Activated CD4-positive, alpha-beta T cell treated with anti-CD3 and anti-CD28 coated beads, Interleukin-2, amount 10 ng/mL, durations not matched to agents 7 days and 5 days (primary cell): Measurements from ENCODE around the gene RANBP1. TPM values are rescaled to one million over a fixed set of nuclear protein-coding genes. Genes with fewer than 3 reads are reported as not detected.

ENCODE experiments used
- CTCF ChIA-PET: fragments of 350-600 bp; sonication (Branson Sonifier 250); formaldehyde crosslinking; loops from one replicate; lab custom pipeline; 2021; ENCODE audit warnings: antibody characterized with exemption; lab: Charles Lee
- POLR2A ChIA-PET: fragments of 350-600 bp; sonication (Branson Sonifier 250); formaldehyde crosslinking; loops from one replicate; lab custom pipeline; 2021; ENCODE audit warnings: antibody characterized with exemption; lab: Charles Lee
- DNase-seq: peaks from one replicate; pipeline ENCODE4 v3.0.0-alpha.2; 2020
- H3K27ac Mint-ChIP-seq: one replicate; pipeline ENCODE4 v1.8.0; 2021; ENCODE audit warnings: mild to moderate bottlenecking, moderate library complexity, mixed read lengths
- H3K27me3 Mint-ChIP-seq: one replicate; pipeline ENCODE4 v1.8.0; 2021; ENCODE audit warnings: mixed read lengths
- H3K36me3 Mint-ChIP-seq: one replicate; pipeline ENCODE4 v1.8.0; 2021; ENCODE audit warnings: low read depth, mixed read lengths
- H3K4me1 Mint-ChIP-seq: one replicate; pipeline ENCODE4 v1.8.0; 2021; ENCODE audit warnings: mixed read lengths
- H3K4me3 Mint-ChIP-seq: one replicate; pipeline ENCODE4 v1.8.0; 2021; ENCODE audit warnings: mild to moderate bottlenecking, moderate library complexity, mixed read lengths
- H3K9me3 Mint-ChIP-seq: one replicate; pipeline ENCODE4 v1.8.0; 2021; ENCODE audit warnings: mixed read lengths
- microRNA-seq: library from miRNA; unstranded; fragments of <30 nt; microRNA quantifications from one replicate; pipeline ENCODE4 v1.2.0, GENCODE V29; 2021; ENCODE audit warnings: borderline microRNAs expressed, borderline replicate concordance
- total RNA-seq, 2 experiments: library from RNA; stranded (reverse); gene quantifications; one replicate each; pipeline ENCODE4 v1.2.3, GENCODE V29; 2021

RANBP1 gene
- total RNA-seq, 2 experiments from 2014 or later: 229 to 234 TPM

DNA sequence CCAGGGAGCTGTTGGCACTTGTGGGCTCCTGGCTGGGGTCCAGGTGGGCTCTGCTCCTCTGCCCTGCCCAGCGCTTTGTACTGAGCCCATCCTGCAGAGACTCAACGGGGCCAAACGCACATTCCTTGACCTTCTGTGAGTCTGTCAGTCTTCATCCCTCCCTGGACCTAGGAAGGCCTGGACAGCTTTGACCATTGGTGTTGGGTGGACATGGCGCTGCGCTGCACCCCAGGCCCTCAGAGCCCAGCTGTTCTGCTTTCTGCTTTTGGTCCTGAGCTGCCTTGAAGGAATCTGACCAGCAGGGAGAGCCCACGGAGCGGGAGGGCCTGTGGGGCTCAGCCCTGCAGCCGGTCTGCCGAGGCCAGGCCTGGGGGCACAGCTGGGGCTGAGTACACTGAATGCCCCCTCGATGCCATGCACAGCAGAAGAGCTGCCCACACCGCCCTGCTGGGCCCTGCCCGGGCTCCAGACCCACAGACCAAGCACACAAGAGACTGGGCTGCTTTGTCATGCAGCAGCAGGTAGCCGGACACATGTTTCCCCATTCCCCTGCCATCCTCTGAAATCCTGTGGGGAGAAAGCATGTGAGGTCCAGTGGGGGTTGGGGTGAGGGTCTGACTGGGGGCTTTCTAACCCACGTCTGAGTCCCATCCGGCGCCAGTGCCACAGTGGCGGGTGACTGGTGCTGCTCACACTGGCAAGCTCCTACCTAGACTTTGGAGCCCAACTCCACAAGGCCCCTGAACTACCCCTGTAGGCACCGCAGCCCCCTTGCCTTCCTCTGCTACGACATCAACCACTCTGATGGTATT is 59.1 kb downstream of the RANBP1 start:
- no peak for DNase-seq
- H3K4me1 Mint-ChIP-seq: no peaks in the 10 kb centered on the region
- no peak overlapping the region for H3K4me3 Mint-ChIP-seq
- no peak overlapping the region for H3K27ac Mint-ChIP-seq
- CTCF ChIA-PET: no interaction called here
- H3K27me3 Mint-ChIP-seq: peaks cover 2% of the 10 kb centered on the region
- no peaks in the 10 kb centered on the region for H3K9me3 Mint-ChIP-seq
- no peaks in the 10 kb centered on the region for H3K36me3 Mint-ChIP-seq
- POLR2A ChIA-PET: no interaction called here

DNA sequence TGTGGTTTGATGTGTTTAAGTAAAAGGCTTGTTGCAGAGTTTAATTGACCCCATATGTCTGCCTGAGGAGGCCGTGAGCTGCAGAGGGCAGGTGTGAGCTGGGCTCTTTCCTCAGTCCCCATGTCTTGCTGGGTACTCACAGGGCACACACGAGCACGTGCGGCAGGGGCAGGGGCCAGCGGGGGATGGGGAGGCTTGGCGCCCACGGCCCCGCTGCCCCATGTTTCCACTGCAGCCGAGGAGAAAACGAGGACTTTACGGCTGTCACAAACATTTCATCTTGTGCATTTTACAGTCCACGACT is 59.6 kb downstream of the RANBP1 start:
- CTCF ChIA-PET: no interaction called here
- DNase-seq: no peak
- POLR2A ChIA-PET: no interaction called here
- no peaks in the 10 kb centered on the region for H3K9me3 Mint-ChIP-seq
- no peaks in the 10 kb centered on the region for H3K27me3 Mint-ChIP-seq
- no peak overlapping the region for H3K4me3 Mint-ChIP-seq
- H3K36me3 Mint-ChIP-seq: no peaks in the 10 kb centered on the region
- H3K4me1 Mint-ChIP-seq: no peaks in the 10 kb centered on the region
- H3K27ac Mint-ChIP-seq: no peak overlapping the region

DNA sequence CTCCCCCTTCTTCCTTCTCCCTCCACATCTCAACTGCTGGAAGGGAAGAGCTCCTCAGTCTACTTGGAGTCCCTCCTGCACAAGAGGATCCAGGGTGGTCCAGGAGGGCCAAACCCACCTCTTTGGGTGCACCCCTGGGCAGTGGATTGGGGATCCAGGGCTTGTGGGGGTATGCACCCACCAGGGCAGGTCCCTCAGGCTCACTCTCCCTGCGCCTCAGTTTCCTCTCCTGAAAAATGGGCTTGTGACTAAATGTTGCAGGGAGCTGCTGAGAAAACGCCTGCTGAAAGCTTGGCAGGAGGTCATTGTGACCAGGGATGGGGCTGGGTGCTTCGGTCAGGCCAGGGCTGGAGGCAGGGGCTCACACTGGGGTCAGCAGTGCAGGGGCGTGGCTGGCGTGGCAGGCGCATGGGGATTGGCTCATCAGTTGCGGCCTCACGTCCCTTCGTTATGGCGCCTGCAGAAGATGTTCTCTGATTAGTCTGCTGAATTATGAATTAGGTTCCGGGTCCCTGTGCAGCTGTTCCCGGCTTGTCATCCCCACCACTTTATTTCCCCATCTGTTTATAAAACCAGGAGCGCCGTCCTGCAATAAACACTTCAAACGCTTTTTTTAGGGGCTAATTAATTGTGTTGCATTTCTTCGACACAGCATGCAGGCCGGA is 60.6 kb downstream of the RANBP1 start:
- no peak overlapping the region for H3K27ac Mint-ChIP-seq
- H3K9me3 Mint-ChIP-seq: no peaks in the 10 kb centered on the region
- CTCF ChIA-PET: no interaction called here
- H3K4me3 Mint-ChIP-seq: no peak overlapping the region
- no peaks in the 10 kb centered on the region for H3K4me1 Mint-ChIP-seq
- H3K36me3 Mint-ChIP-seq: no peaks in the 10 kb centered on the region
- H3K27me3 Mint-ChIP-seq: no peaks in the 10 kb centered on the region
- DNase-seq: no peak
- POLR2A ChIA-PET: no interaction called here

Small RNA genes lying within 50 kb of the gene (microRNA-seq; reads per million reads assigned to microRNA genes)
- not detected for gene MIR6816

Other genes with a start within 250 kb of the RANBP1 start
- gene COMT, start 174.3 kb upstream of the RANBP1 start, total RNA-seq: 10 to 100 TPM; 71.8 to 74.8 TPM
- 10 to 100 TPM; 19.3 to 21.9 TPM for gene TXNRD2, start 174.3 kb upstream of the RANBP1 start, total RNA-seq
- gene ARVCF, start 99.3 kb upstream of the RANBP1 start, total RNA-seq: 1 to 10 TPM in 1 of 2 experiments, under 1 TPM in 1; 0.89 to 1.2 TPM
- gene TANGO2, start 95.0 kb upstream of the RANBP1 start, total RNA-seq: 10 to 100 TPM; 36.7 to 39.7 TPM
- 10 to 100 TPM; 51.2 to 54.5 TPM for gene DGCR8, start 35.9 kb upstream of the RANBP1 start, total RNA-seq
- gene TRMT2A, start 1.1 kb downstream of the RANBP1 start, total RNA-seq: 10 to 100 TPM; 85.5 to 91.4 TPM
- gene ZDHHC8, start 15.7 kb downstream of the RANBP1 start, total RNA-seq: 10 to 100 TPM; 57.9 to 58.9 TPM
- gene CCDC188, start 35.0 kb downstream of the RANBP1 start, total RNA-seq: under 1 TPM; 0.12 to 0.23 TPM
- gene RTN4R, start 152.2 kb downstream of the RANBP1 start, total RNA-seq: 1 to 10 TPM; 3.1 to 4.0 TPM
- gene DGCR6L, start 204.0 kb downstream of the RANBP1 start, total RNA-seq: 10 to 100 TPM; 60.4 to 63.1 TPM